Testis (tissue), 3 donors: ENCODE results near the gene OR10J4. TPM values are rescaled to one million over a fixed set of nuclear protein-coding genes. Genes with fewer than 3 reads are reported as not detected.

Experiments
- DNase-seq: peaks from one replicate; pipeline ENCODE4 v3.0.0-alpha.2; 2019
- H3K27ac ChIP-seq, 2 donors: fragments of 200-600 bp; sonication (generic); one replicate each; pipeline ENCODE4 v1.5.1; 2019
- H3K27me3 ChIP-seq: fragments of 200-600 bp; sonication (generic); one replicate; pipeline ENCODE4 v1.5.1; 2019
- H3K36me3 ChIP-seq: fragments of 200-600 bp; sonication (generic); one replicate; pipeline ENCODE4 v1.5.1; 2017; ENCODE audit warnings: low read depth; ENCODE audit errors: missing control alignments
- H3K4me1 ChIP-seq: fragments of 200-600 bp; sonication (generic); one replicate; pipeline ENCODE4 v1.5.1; 2019
- H3K4me3 ChIP-seq, 2 donors: fragments of 200-600 bp; sonication (generic); one replicate each; pipeline ENCODE4 v1.5.1; 2017 to 2019
- H3K9me3 ChIP-seq: fragments of 200-600 bp; sonication (generic); one replicate; pipeline ENCODE4 v1.5.1; 2017
- CTCF ChIP-seq, 3 experiments: fragments of 450-650 bp in 2 of 3; fragments of 200-600 bp in 1 of 3; sonication (generic) in 1 of 3; IDR thresholded peaks; one replicate each; pipeline ENCODE4 v1.5.1; 2016 to 2019; ENCODE audit warnings: antibody characterized with exemption in 3 of 3, mild to moderate bottlenecking in 2 of 3, moderate library complexity in 1 of 3
- POLR2A ChIP-seq: fragments of 450-650 bp; IDR thresholded peaks from one replicate; pipeline ENCODE4 v1.6.1; 2017; ENCODE audit warnings: antibody characterized with exemption, mild to moderate bottlenecking, moderate library complexity
- whole genome bisulfite sequencing, 2 donors: methylation state at CpG; one replicate each; pipeline ENCODE4 v1.1.5; 2018; 5-methylcytosine and 5-hydroxymethylcytosine counted together
- intact Hi-C: fragments of 100-400 bp; cut with DNase I; formaldehyde crosslinking; loops from one replicate; pipeline ENCODE4 v1.15.1; 2023; ENCODE audit warnings: low total_unique reads
- polyA plus RNA-seq: library from polyadenylated mRNA; stranded (reverse); fragments of 350-450 nt; fragmentation: Illumina TruSeq; extraction: RNeasy Lipid Tissue Mini Kit (QIAGEN cat#74804); gene quantifications from one replicate; pipeline ENCODE4 v1.2.3, GENCODE V29; 2014; ENCODE audit warnings: low read depth, low replicate concordance; ENCODE audit not compliant: insufficient read depth
- total RNA-seq, 2 donors: library from RNA; depleted of rRNA; stranded (reverse); fragments of >200 nt; gene quantifications; one replicate each; pipeline ENCODE4 v1.2.3, GENCODE V29; 2016

OR10J4 gene
- total and polyA plus RNA-seq, 3 donors from 2014 or later, result 0.87 TPM; not detected in 2

DNA sequence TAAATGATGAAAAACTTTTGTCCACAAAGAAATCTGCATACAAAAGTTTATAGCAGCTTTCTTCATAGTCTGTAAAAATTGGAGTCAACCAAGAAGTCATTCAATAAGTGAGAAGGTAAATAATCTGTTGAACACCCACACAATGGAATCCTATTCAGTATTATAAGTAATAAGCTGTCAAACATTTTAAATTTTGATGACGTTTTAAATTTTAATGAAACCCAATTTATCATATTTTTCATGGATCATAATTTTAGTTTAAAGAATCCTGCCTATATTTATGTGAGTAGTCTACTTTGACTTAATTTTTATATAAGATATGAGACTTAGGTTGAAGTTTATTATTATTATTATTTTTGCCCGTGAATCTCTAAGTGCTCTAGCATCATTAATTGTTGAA is 27.5 kb downstream of the OR10J4 start:
- TF ChIP-seq POLR2A, result no peak
- TF ChIP-seq CTCF (IDR thresholded peaks at IDR 0.05), result no peak
- H3K4me3 ChIP-seq, result no peak overlapping the region
- no peaks in the 10 kb centered on the region for H3K36me3 ChIP-seq
- DNase-seq, result no peak
- H3K4me1 ChIP-seq, result no peaks in the 10 kb centered on the region
- H3K27ac ChIP-seq, result no peak overlapping the region
- WGBS, 2 donors, result 75 to 92% methylated on average over 2 of the region's 2 CpGs
- intact Hi-C loops, result no loop called here
- H3K9me3 ChIP-seq, result no peaks in the 10 kb centered on the region
- no peaks in the 10 kb centered on the region for H3K27me3 ChIP-seq

- no peak for TF ChIP-seq CTCF (IDR thresholded peaks at IDR 0.05)
- no peak for TF ChIP-seq POLR2A
- Histone ChIP-seq H3K27ac (no peak overlapping the region), H3K4me1 (no peaks in the 10 kb centered on the region), H3K36me3 (no peaks in the 10 kb centered on the region), H3K4me3 (no peak overlapping the region), H3K27me3 (no peaks in the 10 kb centered on the region), H3K9me3 (no peaks in the 10 kb centered on the region)
- WGBS, 2 donors, result 59 to 64% methylated on average over 3 of the region's 3 CpGs
- no peak for DNase-seq
- intact Hi-C loops, result no loop called here
These were observed 33.2 kb downstream of the OR10J4 start for GRCh38 chr1:159465191-159465603.

- TF ChIP-seq POLR2A, result no peak
- no peak for TF ChIP-seq CTCF (IDR thresholded peaks at IDR 0.05)
- H3K4me3 ChIP-seq, result no peak overlapping the region
- no peaks in the 10 kb centered on the region for H3K4me1 ChIP-seq
- no peaks in the 10 kb centered on the region for H3K36me3 ChIP-seq
- WGBS, 2 donors, result 89 to 98% methylated on average over 2 of the region's 2 CpGs
- no peak for DNase-seq
- no peak overlapping the region for H3K27ac ChIP-seq
- no peaks in the 10 kb centered on the region for H3K27me3 ChIP-seq
- intact Hi-C loops, result no loop called here
- no peaks in the 10 kb centered on the region for H3K9me3 ChIP-seq
These were observed 36.3 kb downstream of the OR10J4 start for GRCh38 chr1:159468321-159468720.

- Histone ChIP-seq H3K4me1 (no peaks in the 10 kb centered on the region), H3K27ac (no peak overlapping the region), H3K4me3 (no peak overlapping the region), H3K36me3 (no peaks in the 10 kb centered on the region), H3K9me3 (no peaks in the 10 kb centered on the region), H3K27me3 (no peaks in the 10 kb centered on the region)
- TF ChIP-seq POLR2A, result no peak
- no peak for TF ChIP-seq CTCF (IDR thresholded peaks at IDR 0.05)
- intact Hi-C loops, result no loop called here
- no peak for DNase-seq
- WGBS, 2 donors, result 65 to 70% methylated on average over 4 of the region's 4 CpGs
These were observed 38.0 kb downstream of the OR10J4 start for GRCh38 chr1:159469921-159470533.

DNA sequence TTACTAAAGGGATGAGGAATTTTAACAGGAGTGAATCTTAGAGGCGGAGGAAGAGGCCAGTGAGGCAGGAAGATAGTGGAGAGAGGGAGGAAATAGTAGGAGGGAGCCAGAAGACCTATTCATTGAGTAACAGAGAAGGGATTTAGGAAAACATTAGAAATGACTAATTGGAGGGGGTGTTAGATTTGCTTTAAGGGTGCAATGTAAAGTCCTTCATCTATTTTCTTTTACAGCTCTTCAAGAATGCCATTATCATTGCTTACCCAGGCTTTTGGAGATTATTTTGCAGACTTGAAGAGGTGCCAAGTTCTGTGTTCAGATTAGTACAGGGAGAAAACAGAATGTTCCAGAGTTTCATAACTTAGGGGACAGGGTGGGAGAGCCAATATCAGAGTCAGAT is 41.3 kb downstream of the OR10J4 start:
- TF ChIP-seq CTCF (IDR thresholded peaks at IDR 0.05), result no peak
- no peak for TF ChIP-seq POLR2A
- no peaks in the 10 kb centered on the region for H3K27me3 ChIP-seq
- H3K4me3 ChIP-seq, result no peak overlapping the region
- no peaks in the 10 kb centered on the region for H3K4me1 ChIP-seq
- 40 to 57% methylated on average over 1 of the region's 1 CpG for WGBS, 2 donors
- DNase-seq, result no peak
- no peaks in the 10 kb centered on the region for H3K36me3 ChIP-seq
- H3K9me3 ChIP-seq, result no peaks in the 10 kb centered on the region
- H3K27ac ChIP-seq, result no peak overlapping the region
- intact Hi-C loops, result no loop called here
